ENCODE data around the gene PRPSAP2. TPM values are rescaled to one million over a fixed set of nuclear protein-coding genes. Genes with fewer than 3 reads are reported as not detected.

Gene PRPSAP2
- total RNA-seq, 1 donor from 2014 or later: 50.6 TPM

- Histone ChIP-seq H3K36me3 (ENCODE audit: insufficient read depth, low read length) (no peaks in the 10 kb centered on the region), H3K9ac (ENCODE audit: low read length) (no peak overlapping the region), H4K20me1 (ENCODE audit: insufficient read depth, low read length) (no peaks in the 10 kb centered on the region), H2AFZ (ENCODE audit: low read depth, low read length) (no peak overlapping the region), H3K79me2 (ENCODE audit: insufficient read depth, low read length) (no peaks in the 10 kb centered on the region), H3K9me3 (ENCODE audit: insufficient read depth, low read depth, low read length) (no peaks in the 10 kb centered on the region), H3K27ac (ENCODE audit: low read depth, low read length) (no peak overlapping the region), H3K27me3 (ENCODE audit: insufficient read depth, low read length) (no peaks in the 10 kb centered on the region), H3K4me2 (ENCODE audit: low read length) (no peak overlapping the region), H3K4me1 (ENCODE audit: insufficient read depth, low read length) (peaks cover 31% of the 10 kb centered on the region), H3K4me3 (ENCODE audit: insufficient read depth, low read depth, low read length) (no peak overlapping the region)
- H3K36me3 Mint-ChIP-seq (ENCODE audit: low read depth, unreplicated experiment): no peaks in the 10 kb centered on the region
- H3K4me1 Mint-ChIP-seq (ENCODE audit: low read depth, unreplicated experiment): peaks cover 14% of the 10 kb centered on the region
- FAIRE-seq (no peak), DNase-seq (ENCODE audit: low read depth) (no peak)
- TF ChIP-seq CTCF (IDR thresholded peaks at IDR 0.05; ENCODE audit: insufficient read depth, low read depth, low read length): no peak
- no peak for TF ChIP-seq EZH2 (IDR thresholded peaks at IDR 0.05; ENCODE audit: insufficient read depth, low read length)
- H3K27ac Mint-ChIP-seq (ENCODE audit: unreplicated experiment): no peak overlapping the region
- H3K9me3 Mint-ChIP-seq (ENCODE audit: unreplicated experiment): no peaks in the 10 kb centered on the region
- H3K4me3 Mint-ChIP-seq (ENCODE audit: unreplicated experiment): no peak overlapping the region
- H3K27me3 Mint-ChIP-seq (ENCODE audit: low read depth, unreplicated experiment): peaks cover 7% of the 10 kb centered on the region
Measured at GRCh38 chr17:18964018-18964351, 106.1 kb downstream of the PRPSAP2 start.

- Mint-ChIP-seq H3K27me3 (ENCODE audit: low read depth, unreplicated experiment) (peaks cover 7% of the 10 kb centered on the region), H3K4me1 (ENCODE audit: low read depth, unreplicated experiment) (peaks cover 14% of the 10 kb centered on the region), H3K36me3 (ENCODE audit: low read depth, unreplicated experiment) (no peaks in the 10 kb centered on the region), H3K27ac (ENCODE audit: unreplicated experiment) (no peak overlapping the region), H3K9me3 (ENCODE audit: unreplicated experiment) (no peaks in the 10 kb centered on the region), H3K4me3 (ENCODE audit: unreplicated experiment) (no peak overlapping the region)
- DNase-seq (ENCODE audit: low read depth): no peak
- no peak overlapping the region for H2AFZ ChIP-seq (ENCODE audit: low read depth, low read length)
- H3K36me3 ChIP-seq (ENCODE audit: insufficient read depth, low read length): no peaks in the 10 kb centered on the region
- no peak for TF ChIP-seq EZH2 (IDR thresholded peaks at IDR 0.05; ENCODE audit: insufficient read depth, low read length)
- TF ChIP-seq CTCF (IDR thresholded peaks at IDR 0.05; ENCODE audit: insufficient read depth, low read depth, low read length): no peak
- no peak for FAIRE-seq
- H3K9me3 ChIP-seq (ENCODE audit: insufficient read depth, low read depth, low read length): no peaks in the 10 kb centered on the region
- no peaks in the 10 kb centered on the region for H3K27me3 ChIP-seq (ENCODE audit: insufficient read depth, low read length)
- no peak overlapping the region for H3K4me3 ChIP-seq (ENCODE audit: insufficient read depth, low read depth, low read length)
- H3K9ac ChIP-seq (ENCODE audit: low read length): no peak overlapping the region
- H3K4me1 ChIP-seq (ENCODE audit: insufficient read depth, low read length): peaks cover 27% of the 10 kb centered on the region
- no peak overlapping the region for H3K4me2 ChIP-seq (ENCODE audit: low read length)
- no peaks in the 10 kb centered on the region for H3K79me2 ChIP-seq (ENCODE audit: insufficient read depth, low read length)
- H4K20me1 ChIP-seq (ENCODE audit: insufficient read depth, low read length): no peaks in the 10 kb centered on the region
- no peak overlapping the region for H3K27ac ChIP-seq (ENCODE audit: low read depth, low read length)
Measured at GRCh38 chr17:18964550-18964949, 106.6 kb downstream of the PRPSAP2 start.

GRCh38 chr17:18965530-18966236 lies 107.8 kb downstream of the PRPSAP2 start:
- no peaks in the 10 kb centered on the region for H3K9me3 Mint-ChIP-seq (ENCODE audit: unreplicated experiment)
- Histone ChIP-seq H3K9me3 (ENCODE audit: insufficient read depth, low read depth, low read length) (no peaks in the 10 kb centered on the region), H3K27me3 (ENCODE audit: insufficient read depth, low read length) (no peaks in the 10 kb centered on the region), H4K20me1 (ENCODE audit: insufficient read depth, low read length) (no peaks in the 10 kb centered on the region), H3K4me2 (ENCODE audit: low read length) (no peak overlapping the region), H3K79me2 (ENCODE audit: insufficient read depth, low read length) (no peaks in the 10 kb centered on the region), H3K4me3 (ENCODE audit: insufficient read depth, low read depth, low read length) (no peak overlapping the region), H2AFZ (ENCODE audit: low read depth, low read length) (no peak overlapping the region), H3K9ac (ENCODE audit: low read length) (no peak overlapping the region), H3K36me3 (ENCODE audit: insufficient read depth, low read length) (peaks cover 2% of the 10 kb centered on the region), H3K27ac (ENCODE audit: low read depth, low read length) (no peak overlapping the region), H3K4me1 (ENCODE audit: insufficient read depth, low read length) (peaks cover 27% of the 10 kb centered on the region)
- H3K27me3 Mint-ChIP-seq (ENCODE audit: low read depth, unreplicated experiment): peaks cover 1% of the 10 kb centered on the region
- no peak for FAIRE-seq
- TF ChIP-seq CTCF (IDR thresholded peaks at IDR 0.05; ENCODE audit: insufficient read depth, low read depth, low read length): no peak
- no peak for TF ChIP-seq EZH2 (IDR thresholded peaks at IDR 0.05; ENCODE audit: insufficient read depth, low read length)
- no peak for DNase-seq (ENCODE audit: low read depth)
- peaks cover 14% of the 10 kb centered on the region for H3K4me1 Mint-ChIP-seq (ENCODE audit: low read depth, unreplicated experiment)
- H3K36me3 Mint-ChIP-seq (ENCODE audit: low read depth, unreplicated experiment): no peaks in the 10 kb centered on the region
- no peak overlapping the region for H3K27ac Mint-ChIP-seq (ENCODE audit: unreplicated experiment)
- no peak overlapping the region for H3K4me3 Mint-ChIP-seq (ENCODE audit: unreplicated experiment)
